ENCODE measurements around the gene GPR34.

DNA sequence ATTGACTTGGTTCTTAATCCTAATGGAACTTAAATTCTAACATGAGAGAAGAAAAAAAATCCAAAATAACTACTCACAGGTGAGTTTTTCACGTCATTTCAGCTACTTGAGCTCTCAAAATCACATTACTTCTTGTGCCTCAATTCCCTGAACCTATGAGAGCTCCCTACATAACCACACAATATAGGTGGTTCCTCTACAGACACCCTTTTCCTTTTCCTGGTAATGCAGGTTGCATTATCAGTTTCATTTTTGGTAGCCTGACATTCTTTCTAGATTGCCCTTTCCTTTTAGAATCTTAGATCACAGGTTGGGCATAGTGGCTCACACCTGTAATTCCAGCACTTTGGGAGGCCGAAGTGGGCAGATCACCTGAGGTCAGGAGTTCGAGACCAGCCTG lies 4.3 kb downstream of the GPR34 start:
- TF ChIP-seq, protein P1, sequence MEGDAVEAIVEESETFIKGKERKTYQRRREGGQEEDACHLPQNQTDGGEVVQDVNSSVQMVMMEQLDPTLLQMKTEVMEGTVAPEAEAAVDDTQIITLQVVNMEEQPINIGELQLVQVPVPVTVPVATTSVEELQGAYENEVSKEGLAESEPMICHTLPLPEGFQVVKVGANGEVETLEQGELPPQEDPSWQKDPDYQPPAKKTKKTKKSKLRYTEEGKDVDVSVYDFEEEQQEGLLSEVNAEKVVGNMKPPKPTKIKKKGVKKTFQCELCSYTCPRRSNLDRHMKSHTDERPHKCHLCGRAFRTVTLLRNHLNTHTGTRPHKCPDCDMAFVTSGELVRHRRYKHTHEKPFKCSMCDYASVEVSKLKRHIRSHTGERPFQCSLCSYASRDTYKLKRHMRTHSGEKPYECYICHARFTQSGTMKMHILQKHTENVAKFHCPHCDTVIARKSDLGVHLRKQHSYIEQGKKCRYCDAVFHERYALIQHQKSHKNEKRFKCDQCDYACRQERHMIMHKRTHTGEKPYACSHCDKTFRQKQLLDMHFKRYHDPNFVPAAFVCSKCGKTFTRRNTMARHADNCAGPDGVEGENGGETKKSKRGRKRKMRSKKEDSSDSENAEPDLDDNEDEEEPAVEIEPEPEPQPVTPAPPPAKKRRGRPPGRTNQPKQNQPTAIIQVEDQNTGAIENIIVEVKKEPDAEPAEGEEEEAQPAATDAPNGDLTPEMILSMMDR (IDR thresholded peaks at IDR 0.05; ENCODE audit: poor library complexity, severe bottlenecking) = no peak
- no peak for TF ChIP-seq TAF1 (IDR thresholded peaks at IDR 0.05; ENCODE audit: low read depth)
- no peak for TF ChIP-seq EZH2 (IDR thresholded peaks at IDR 0.05; ENCODE audit: borderline replicate concordance, insufficient read depth, low read length, poor library complexity, severe bottlenecking)
- no peak for TF ChIP-seq POLR2AphosphoS5 (IDR thresholded peaks at IDR 0.05)
- no peak for TF ChIP-seq RAD21 (conservative IDR thresholded peaks at IDR 0.05)
- TF ChIP-seq MXI1 (conservative IDR thresholded peaks at IDR 0.05; ENCODE audit: poor library complexity, severe bottlenecking) = no peak
